Measurements from ENCODE around the gene KIAA1671. TPM values are rescaled to one million over a fixed set of nuclear protein-coding genes. Genes with fewer than 3 reads are reported as not detected.

Gene KIAA1671
- total and polyA plus RNA-seq, 5 donors from 2014 or later = 0.21 to 3.3 (median 0.65) TPM; not detected in 1

GRCh38 chr22:24968066-24968561 is 15.6 kb downstream of the KIAA1671 start:
- Histone ChIP-seq H3K4me1 (ENCODE audit: control insufficient read depth, insufficient read depth, low read length, poor library complexity, severe bottlenecking) (no peaks in the 10 kb centered on the region), H3K4me3 (ENCODE audit: low read depth, low read length) (no peak overlapping the region), H3K27ac (ENCODE audit: insufficient read depth, low read length, poor library complexity, severe bottlenecking) (no peak overlapping the region), H3K9me3 (ENCODE audit: control insufficient read depth in 2 of 2, low read length in 2 of 2) (no peaks in the 10 kb centered on the region), H3K36me3 (ENCODE audit: control insufficient read depth, insufficient read depth, low read length) (no peaks in the 10 kb centered on the region), H3K27me3 (ENCODE audit: control insufficient read depth, insufficient read depth, low read length) (no peaks in the 10 kb centered on the region)
- H3K27ac Mint-ChIP-seq = no peak overlapping the region
- DNase-seq (no peak), ATAC-seq (ENCODE audit: low read depth in 2 of 2) (no peak)
- no peak overlapping the region for H3K4me3 Mint-ChIP-seq
- H3K9me3 Mint-ChIP-seq = no peaks in the 10 kb centered on the region
- no peaks in the 10 kb centered on the region for H3K36me3 Mint-ChIP-seq
- no peaks in the 10 kb centered on the region for H3K4me1 Mint-ChIP-seq
- H3K27me3 Mint-ChIP-seq = no peaks in the 10 kb centered on the region

- Mint-ChIP-seq H3K4me1 (no peaks in the 10 kb centered on the region), H3K4me3 (no peak overlapping the region), H3K27me3 (no peaks in the 10 kb centered on the region), H3K27ac (no peak overlapping the region), H3K36me3 (no peaks in the 10 kb centered on the region), H3K9me3 (no peaks in the 10 kb centered on the region)
- no peaks in the 10 kb centered on the region for H3K27me3 ChIP-seq (ENCODE audit: control insufficient read depth, insufficient read depth, low read length)
- no peak for DNase-seq
- no peaks in the 10 kb centered on the region for H3K4me1 ChIP-seq (ENCODE audit: control insufficient read depth, insufficient read depth, low read length, poor library complexity, severe bottlenecking)
- H3K27ac ChIP-seq (ENCODE audit: insufficient read depth, low read length, poor library complexity, severe bottlenecking) = no peak overlapping the region
- H3K36me3 ChIP-seq (ENCODE audit: control insufficient read depth, insufficient read depth, low read length) = no peaks in the 10 kb centered on the region
- no peak overlapping the region for H3K4me3 ChIP-seq (ENCODE audit: low read depth, low read length)
- ATAC-seq (ENCODE audit: low read depth in 2 of 2) = no peak
- no peaks in the 10 kb centered on the region for H3K9me3 ChIP-seq (ENCODE audit: control insufficient read depth in 2 of 2, low read length in 2 of 2)
These were observed 17.2 kb downstream of the KIAA1671 start for GRCh38 chr22:24969560-24970301.

- H3K4me1 ChIP-seq (ENCODE audit: control insufficient read depth, insufficient read depth, low read length, poor library complexity, severe bottlenecking) = no peaks in the 10 kb centered on the region
- H3K27ac ChIP-seq (ENCODE audit: insufficient read depth, low read length, poor library complexity, severe bottlenecking) = no peak overlapping the region
- no peak overlapping the region for H3K4me3 Mint-ChIP-seq
- no peaks in the 10 kb centered on the region for H3K36me3 ChIP-seq (ENCODE audit: control insufficient read depth, insufficient read depth, low read length)
- ATAC-seq (ENCODE audit: low read depth in 2 of 2) = no peak
- H3K36me3 Mint-ChIP-seq = no peaks in the 10 kb centered on the region
- no peaks in the 10 kb centered on the region for H3K9me3 ChIP-seq (ENCODE audit: control insufficient read depth in 2 of 2, low read length in 2 of 2)
- DNase-seq = no peak
- H3K4me3 ChIP-seq (ENCODE audit: low read depth, low read length) = no peak overlapping the region
- H3K27ac Mint-ChIP-seq = no peak overlapping the region
- no peaks in the 10 kb centered on the region for H3K27me3 Mint-ChIP-seq
- H3K4me1 Mint-ChIP-seq = no peaks in the 10 kb centered on the region
- H3K27me3 ChIP-seq (ENCODE audit: control insufficient read depth, insufficient read depth, low read length) = no peaks in the 10 kb centered on the region
- H3K9me3 Mint-ChIP-seq = no peaks in the 10 kb centered on the region
These were observed 19.9 kb downstream of the KIAA1671 start for GRCh38 chr22:24972369-24972768.

- Mint-ChIP-seq H3K27ac (no peak overlapping the region), H3K9me3 (no peaks in the 10 kb centered on the region), H3K4me3 (no peak overlapping the region), H3K27me3 (no peaks in the 10 kb centered on the region), H3K36me3 (no peaks in the 10 kb centered on the region), H3K4me1 (no peaks in the 10 kb centered on the region)
- Histone ChIP-seq H3K4me1 (ENCODE audit: control insufficient read depth, insufficient read depth, low read length, poor library complexity, severe bottlenecking) (no peaks in the 10 kb centered on the region), H3K36me3 (ENCODE audit: control insufficient read depth, insufficient read depth, low read length) (no peaks in the 10 kb centered on the region), H3K27ac (ENCODE audit: insufficient read depth, low read length, poor library complexity, severe bottlenecking) (no peak overlapping the region), H3K27me3 (ENCODE audit: control insufficient read depth, insufficient read depth, low read length) (no peaks in the 10 kb centered on the region), H3K9me3 (ENCODE audit: control insufficient read depth in 2 of 2, low read length in 2 of 2) (no peaks in the 10 kb centered on the region), H3K4me3 (ENCODE audit: low read depth, low read length) (no peak overlapping the region)
- DNase-seq = no peak
- no peak for ATAC-seq (ENCODE audit: low read depth in 2 of 2)
These were observed 21.4 kb downstream of the KIAA1671 start for GRCh38 chr22:24973872-24974271.

- H3K4me3 ChIP-seq (ENCODE audit: low read depth, low read length) = no peak overlapping the region
- H3K27me3 ChIP-seq (ENCODE audit: control insufficient read depth, insufficient read depth, low read length) = no peaks in the 10 kb centered on the region
- no peaks in the 10 kb centered on the region for H3K9me3 ChIP-seq (ENCODE audit: control insufficient read depth in 2 of 2, low read length in 2 of 2)
- Mint-ChIP-seq H3K27me3 (no peaks in the 10 kb centered on the region), H3K4me3 (no peak overlapping the region), H3K9me3 (no peaks in the 10 kb centered on the region), H3K4me1 (no peaks in the 10 kb centered on the region), H3K36me3 (no peaks in the 10 kb centered on the region), H3K27ac (no peak overlapping the region)
- H3K27ac ChIP-seq (ENCODE audit: insufficient read depth, low read length, poor library complexity, severe bottlenecking) = no peak overlapping the region
- no peaks in the 10 kb centered on the region for H3K36me3 ChIP-seq (ENCODE audit: control insufficient read depth, insufficient read depth, low read length)
- ATAC-seq (ENCODE audit: low read depth in 2 of 2) = no peak
- DNase-seq = no peak
- no peaks in the 10 kb centered on the region for H3K4me1 ChIP-seq (ENCODE audit: control insufficient read depth, insufficient read depth, low read length, poor library complexity, severe bottlenecking)
These were observed 22.7 kb downstream of the KIAA1671 start for GRCh38 chr22:24975125-24975640.

- Mint-ChIP-seq H3K4me3 (no peak overlapping the region), H3K27me3 (no peaks in the 10 kb centered on the region)
These were observed 23.4 kb downstream of the KIAA1671 start for GRCh38 chr22:24975813-24976341.

GRCh38 chr22:24976442-24977218 is 24.1 kb downstream of the KIAA1671 start:
- no peaks in the 10 kb centered on the region for H3K9me3 Mint-ChIP-seq
- H3K27me3 Mint-ChIP-seq = peaks cover 2% of the 10 kb centered on the region
- no peaks in the 10 kb centered on the region for H3K36me3 ChIP-seq (ENCODE audit: control insufficient read depth, insufficient read depth, low read length)
- no peaks in the 10 kb centered on the region for H3K4me1 ChIP-seq (ENCODE audit: control insufficient read depth, insufficient read depth, low read length, poor library complexity, severe bottlenecking)
- H3K27me3 ChIP-seq (ENCODE audit: control insufficient read depth, insufficient read depth, low read length) = no peaks in the 10 kb centered on the region
- no peaks in the 10 kb centered on the region for H3K36me3 Mint-ChIP-seq
- ATAC-seq (ENCODE audit: low read depth in 2 of 2) (no peak), DNase-seq (no peak)
- H3K9me3 ChIP-seq (ENCODE audit: control insufficient read depth in 2 of 2, low read length in 2 of 2) = no peaks in the 10 kb centered on the region
- H3K4me3 Mint-ChIP-seq = no peak overlapping the region
- no peaks in the 10 kb centered on the region for H3K4me1 Mint-ChIP-seq
- no peak overlapping the region for H3K4me3 ChIP-seq (ENCODE audit: low read depth, low read length)
- H3K27ac ChIP-seq (ENCODE audit: insufficient read depth, low read length, poor library complexity, severe bottlenecking) = no peak overlapping the region
- H3K27ac Mint-ChIP-seq = no peak overlapping the region

More at GRCh38 chr22:24975813-24976341, 23.4 kb downstream of the KIAA1671 start:
- Mint-ChIP-seq H3K27ac (no peak overlapping the region), H3K9me3 (no peaks in the 10 kb centered on the region), H3K4me1 (no peaks in the 10 kb centered on the region), H3K36me3 (no peaks in the 10 kb centered on the region)
- no peaks in the 10 kb centered on the region for H3K4me1 ChIP-seq (ENCODE audit: control insufficient read depth, insufficient read depth, low read length, poor library complexity, severe bottlenecking)
- no peaks in the 10 kb centered on the region for H3K27me3 ChIP-seq (ENCODE audit: control insufficient read depth, insufficient read depth, low read length)
- ATAC-seq (ENCODE audit: low read depth in 2 of 2) = no peak
- H3K9me3 ChIP-seq (ENCODE audit: control insufficient read depth in 2 of 2, low read length in 2 of 2) = no peaks in the 10 kb centered on the region
- no peak overlapping the region for H3K27ac ChIP-seq (ENCODE audit: insufficient read depth, low read length, poor library complexity, severe bottlenecking)
- DNase-seq = no peak
- no peak overlapping the region for H3K4me3 ChIP-seq (ENCODE audit: low read depth, low read length)
- no peaks in the 10 kb centered on the region for H3K36me3 ChIP-seq (ENCODE audit: control insufficient read depth, insufficient read depth, low read length)
